DOHH2 (cell line): ENCODE results near the gene CCNC.

Experiments
- CTCF ChIP-seq: fragments of 200-600 bp; sonication (generic); IDR thresholded peaks from one replicate; pipeline ENCODE4 v1.5.1; 2014; ENCODE audit warnings: antibody characterized with exemption, mild to moderate bottlenecking, low read depth, low read length; ENCODE audit not compliant: poor library complexity, severe bottlenecking
- EZH2phosphoT487 ChIP-seq: fragments of 200-600 bp; sonication (generic); IDR thresholded peaks from 2 replicates; pipeline ENCODE4 v1.6.1; 2017; ENCODE audit warnings: borderline replicate concordance, mild to moderate bottlenecking, antibody characterized with exemption, low read length, moderate library complexity, mixed read lengths

- TF ChIP-seq CTCF (no peak), EZH2phosphoT487 (no peak)
Observed at GRCh38 chr6:99560668-99561067, 7.8 kb downstream of the CCNC start.
